OCI-LY1 (cell line): ENCODE data around the gene ATAD3A.
"Not testable (repeated sequence)": the region's sequence is repeated elsewhere in the genome, so short reads cannot be mapped to it uniquely, and the experiment has no call there.

ENCODE experiments used
- H2AFZ ChIP-seq: fragments of 200-600 bp; sonication (generic), shearing (Covaris generic); 2 replicates; pipeline ENCODE4 v1.6.0; 2014; ENCODE audit warnings: antibody characterized with exemption, mild to moderate bottlenecking, low read length
- H3F3A ChIP-seq: fragments of 200-600 bp; sonication (generic), shearing (Covaris generic); 2 replicates; pipeline ENCODE4 v1.6.0; 2014; ENCODE audit warnings: mild to moderate bottlenecking, antibody characterized with exemption, low read length, moderate library complexity; ENCODE audit not compliant: insufficient read depth
- H3K27ac ChIP-seq: fragments of 200-600 bp; sonication (generic); 2 replicates; pipeline ENCODE4 v1.5.1; 2014; ENCODE audit warnings: low read length, mixed run types, mild to moderate bottlenecking, low read depth; ENCODE audit not compliant: poor library complexity, severe bottlenecking
- H3K27me3 ChIP-seq: fragments of 200-600 bp; sonication (generic); 2 replicates; pipeline ENCODE4 v1.6.0; 2014; ENCODE audit warnings: antibody characterized with exemption, mild to moderate bottlenecking, low read length, moderate library complexity; ENCODE audit not compliant: insufficient read depth
- H3K36me3 ChIP-seq: fragments of 200-600 bp; sonication (generic); 2 replicates; pipeline ENCODE4 v1.6.1; 2014; ENCODE audit warnings: mild to moderate bottlenecking, antibody characterized with exemption, low read length, moderate library complexity, mixed read lengths; ENCODE audit not compliant: insufficient read depth
- H3K4me1 ChIP-seq: fragments of 200-600 bp; sonication (generic); 2 replicates; pipeline ENCODE4 v1.5.1; 2014; ENCODE audit warnings: mild to moderate bottlenecking, low read length, moderate library complexity; ENCODE audit not compliant: insufficient read depth, severe bottlenecking
- H3K4me2 ChIP-seq: fragments of 200-600 bp; sonication (generic), shearing (Covaris generic); 2 replicates; pipeline ENCODE4 v1.6.1; 2014; ENCODE audit warnings: low read length
- H3K4me3 ChIP-seq: fragments of 200-600 bp; sonication (generic); 2 replicates; pipeline ENCODE4 v1.5.1; 2014; ENCODE audit warnings: low read length, low read depth, mild to moderate bottlenecking, mixed read lengths; ENCODE audit not compliant: poor library complexity, severe bottlenecking
- H3K79me2 ChIP-seq: fragments of 200-600 bp; shearing (Covaris generic); 2 replicates; pipeline ENCODE4 v1.6.1; 2016; ENCODE audit warnings: mixed run types, low read length, mixed read lengths; ENCODE audit not compliant: insufficient read depth
- H3K9ac ChIP-seq: fragments of 200-600 bp; sonication (generic), shearing (Covaris generic); 2 replicates; pipeline ENCODE4 v1.6.1; 2014; ENCODE audit warnings: mild to moderate bottlenecking, low read length, mixed read lengths
- H3K9me2 ChIP-seq: fragments of 200-600 bp; sonication (generic), shearing (Covaris generic); 2 replicates; pipeline ENCODE4 v1.6.1; 2014; ENCODE audit warnings: low read depth, mild to moderate bottlenecking, low read length, mixed read lengths
- H3K9me3 ChIP-seq: fragments of 200-600 bp; shearing (Covaris generic); 2 replicates; pipeline ENCODE4 v1.6.1; 2014; ENCODE audit warnings: low read length, mixed read lengths
- H4K20me1 ChIP-seq: fragments of 200-600 bp; sonication (generic), shearing (Covaris generic); 2 replicates; pipeline ENCODE4 v1.6.0; 2016; ENCODE audit warnings: mild to moderate bottlenecking, low read length; ENCODE audit not compliant: insufficient read depth
- EZH2 ChIP-seq: fragments of 200-600 bp; sonication (generic), shearing (Covaris generic); IDR thresholded peaks from 2 replicates; pipeline ENCODE4 v1.8.0; 2017; ENCODE audit warnings: borderline replicate concordance, mixed run types, mild to moderate bottlenecking, antibody characterized with exemption, low read length, moderate library complexity, mixed read lengths
- TF ChIP-seq, protein P1 (sequence below): fragments of 200-600 bp; sonication (generic), shearing (Covaris generic); IDR thresholded peaks from 2 replicates; pipeline ENCODE4 v1.5.1; 2017; ENCODE audit warnings: mild to moderate bottlenecking, antibody characterized with exemption, low read length, moderate library complexity, mixed read lengths

ATAD3A gene

DNA sequence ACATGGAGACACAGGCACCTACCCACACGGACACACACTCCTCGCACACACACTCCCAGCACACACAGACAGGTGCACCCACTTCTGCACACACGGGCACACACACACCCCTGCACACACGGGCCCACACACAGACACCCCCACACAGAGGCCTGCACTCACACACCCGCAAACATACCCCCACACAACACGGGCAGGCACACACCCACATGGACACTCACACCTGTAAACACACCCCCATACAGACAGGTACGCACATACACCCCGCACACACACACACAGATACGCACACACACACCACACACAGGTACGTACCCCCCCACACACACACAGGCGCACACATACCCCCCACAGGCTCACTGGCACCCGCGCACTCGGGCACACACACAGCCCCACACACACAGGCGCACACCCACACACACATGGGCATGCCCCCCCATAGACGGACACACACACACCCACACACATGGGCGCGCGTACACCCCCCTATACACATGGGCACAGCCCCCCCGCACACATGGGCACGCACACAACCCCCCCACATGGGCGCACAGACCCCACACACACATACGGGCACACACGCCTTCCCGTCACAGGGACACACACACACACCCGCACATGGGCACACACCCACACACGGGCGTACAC, 6.1 kb downstream of the ATAD3A start:
- Histone ChIP-seq H3K27me3 (no peaks in the 10 kb centered on the region), H3K4me2 (no peak overlapping the region), H2AFZ (no peak overlapping the region), H3K9me2 (no peaks in the 10 kb centered on the region), H3K9me3 (no peaks in the 10 kb centered on the region), H3K27ac (no peak overlapping the region), H3K4me3 (no peak overlapping the region), H3K79me2 (no peaks in the 10 kb centered on the region), H4K20me1 (no peaks in the 10 kb centered on the region), H3K4me1 (peaks cover 7% of the 10 kb centered on the region), H3K9ac (no peak overlapping the region), H3K36me3 (peaks cover 55% of the 10 kb centered on the region), H3F3A (no peaks in the 10 kb centered on the region)
- no peak for TF ChIP-seq EZH2
- TF ChIP-seq, protein P1, sequence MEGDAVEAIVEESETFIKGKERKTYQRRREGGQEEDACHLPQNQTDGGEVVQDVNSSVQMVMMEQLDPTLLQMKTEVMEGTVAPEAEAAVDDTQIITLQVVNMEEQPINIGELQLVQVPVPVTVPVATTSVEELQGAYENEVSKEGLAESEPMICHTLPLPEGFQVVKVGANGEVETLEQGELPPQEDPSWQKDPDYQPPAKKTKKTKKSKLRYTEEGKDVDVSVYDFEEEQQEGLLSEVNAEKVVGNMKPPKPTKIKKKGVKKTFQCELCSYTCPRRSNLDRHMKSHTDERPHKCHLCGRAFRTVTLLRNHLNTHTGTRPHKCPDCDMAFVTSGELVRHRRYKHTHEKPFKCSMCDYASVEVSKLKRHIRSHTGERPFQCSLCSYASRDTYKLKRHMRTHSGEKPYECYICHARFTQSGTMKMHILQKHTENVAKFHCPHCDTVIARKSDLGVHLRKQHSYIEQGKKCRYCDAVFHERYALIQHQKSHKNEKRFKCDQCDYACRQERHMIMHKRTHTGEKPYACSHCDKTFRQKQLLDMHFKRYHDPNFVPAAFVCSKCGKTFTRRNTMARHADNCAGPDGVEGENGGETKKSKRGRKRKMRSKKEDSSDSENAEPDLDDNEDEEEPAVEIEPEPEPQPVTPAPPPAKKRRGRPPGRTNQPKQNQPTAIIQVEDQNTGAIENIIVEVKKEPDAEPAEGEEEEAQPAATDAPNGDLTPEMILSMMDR, result no peak

DNA sequence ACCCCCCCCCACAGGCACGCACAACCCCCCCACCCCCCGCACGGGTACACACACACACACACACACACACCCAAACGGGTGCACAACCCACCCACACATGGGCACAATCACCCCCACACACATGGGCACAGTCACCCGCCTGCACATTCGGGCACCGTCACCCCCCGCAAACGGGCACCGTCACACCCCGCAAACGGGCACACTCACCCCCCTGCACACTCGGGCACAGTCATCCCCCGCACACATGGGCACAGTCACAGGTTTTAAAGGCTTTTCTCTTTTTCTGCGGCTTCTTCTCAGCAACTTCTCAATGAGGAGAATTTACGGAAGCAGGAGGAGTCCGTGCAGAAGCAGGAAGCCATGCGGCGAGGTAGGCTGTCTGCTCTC, 6.7 kb downstream of the ATAD3A start:
- H3K9me2 ChIP-seq, H3K4me1 ChIP-seq, H3K27me3 ChIP-seq, H3K4me2 ChIP-seq, H3K79me2 ChIP-seq, H3K4me3 ChIP-seq, H2AFZ ChIP-seq, H3K9me3 ChIP-seq, H3K27ac ChIP-seq, H4K20me1 ChIP-seq, H3F3A ChIP-seq, H3K9ac ChIP-seq: not testable (repeated sequence)
- peaks cover 61% of the 10 kb centered on the region for H3K36me3 ChIP-seq

DNA sequence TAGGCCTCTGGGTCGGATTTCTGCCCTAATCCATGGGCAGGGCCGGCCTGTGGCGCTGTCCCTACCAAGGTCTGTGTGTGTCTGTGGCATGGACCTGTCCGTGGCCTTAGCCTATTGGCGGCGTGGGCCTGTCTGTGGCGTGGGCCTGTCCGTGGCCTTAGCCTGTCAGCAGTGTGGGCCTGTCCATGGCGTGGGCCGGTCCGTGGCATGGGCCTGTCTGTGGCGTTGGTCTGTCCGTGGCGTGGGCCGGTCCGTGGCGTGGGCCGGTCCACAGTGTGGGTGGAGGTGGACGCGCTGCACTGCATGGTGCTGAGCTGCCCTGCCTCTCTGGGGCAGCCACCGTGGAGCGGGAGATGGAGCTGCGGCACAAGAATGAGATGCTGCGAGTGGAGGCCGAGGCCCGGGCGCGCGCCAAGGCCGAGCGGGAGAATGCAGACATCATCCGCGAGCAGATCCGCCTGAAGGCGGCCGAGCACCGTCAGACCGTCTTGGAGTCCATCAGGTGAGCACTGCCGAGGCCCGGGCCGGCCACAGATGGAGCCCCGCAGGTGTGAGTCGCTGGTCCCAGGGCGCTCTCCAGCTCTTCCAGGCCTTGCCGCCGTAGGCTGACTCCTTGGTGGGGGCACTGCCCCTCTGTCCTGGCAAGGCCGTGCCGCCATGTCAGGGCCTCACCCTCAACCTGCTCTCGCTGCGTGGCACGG, 8.0 kb downstream of the ATAD3A start:
- not testable (repeated sequence) for H3K27me3 ChIP-seq, H3F3A ChIP-seq, H3K4me1 ChIP-seq, H2AFZ ChIP-seq, H3K27ac ChIP-seq, H4K20me1 ChIP-seq, H3K9ac ChIP-seq, H3K79me2 ChIP-seq, H3K4me3 ChIP-seq, H3K4me2 ChIP-seq, H3K9me2 ChIP-seq, H3K9me3 ChIP-seq
- H3K36me3 ChIP-seq, result peaks cover 61% of the 10 kb centered on the region

DNA sequence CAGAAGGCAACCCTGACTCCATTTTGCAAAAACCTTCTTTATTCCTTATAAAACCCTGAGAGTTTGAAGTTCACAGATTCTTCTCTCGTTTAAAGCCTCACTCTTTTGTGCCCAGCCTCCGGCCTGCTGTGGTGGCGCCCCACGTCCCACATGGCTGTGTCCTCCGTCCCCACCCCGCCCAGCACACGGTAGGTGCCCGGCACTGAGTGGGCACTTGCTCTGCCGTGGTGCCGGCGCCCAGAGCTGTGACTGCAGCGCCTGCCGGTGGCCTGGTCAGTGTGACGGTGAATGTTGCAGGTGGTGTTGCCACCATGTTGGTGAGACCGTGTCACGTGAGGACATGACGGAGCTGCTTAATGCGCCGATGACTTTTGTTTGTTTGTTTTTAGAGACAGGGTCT, 9.4 kb downstream of the ATAD3A start:
- no peaks in the 10 kb centered on the region for H4K20me1 ChIP-seq
- no peaks in the 10 kb centered on the region for H3K79me2 ChIP-seq
- H3K4me1 ChIP-seq, result no peaks in the 10 kb centered on the region
- H3K9ac ChIP-seq, result no peak overlapping the region
- H3K4me2 ChIP-seq, result no peak overlapping the region
- H3K27me3 ChIP-seq, result no peaks in the 10 kb centered on the region
- no peaks in the 10 kb centered on the region for H3F3A ChIP-seq
- no peaks in the 10 kb centered on the region for H3K9me3 ChIP-seq
- no peak overlapping the region for H3K27ac ChIP-seq
- no peak overlapping the region for H3K4me3 ChIP-seq
- no peak overlapping the region for H2AFZ ChIP-seq
- no peaks in the 10 kb centered on the region for H3K9me2 ChIP-seq
- peaks cover 62% of the 10 kb centered on the region for H3K36me3 ChIP-seq
- no peak for TF ChIP-seq EZH2
- TF ChIP-seq, protein P1, result no peak

DNA sequence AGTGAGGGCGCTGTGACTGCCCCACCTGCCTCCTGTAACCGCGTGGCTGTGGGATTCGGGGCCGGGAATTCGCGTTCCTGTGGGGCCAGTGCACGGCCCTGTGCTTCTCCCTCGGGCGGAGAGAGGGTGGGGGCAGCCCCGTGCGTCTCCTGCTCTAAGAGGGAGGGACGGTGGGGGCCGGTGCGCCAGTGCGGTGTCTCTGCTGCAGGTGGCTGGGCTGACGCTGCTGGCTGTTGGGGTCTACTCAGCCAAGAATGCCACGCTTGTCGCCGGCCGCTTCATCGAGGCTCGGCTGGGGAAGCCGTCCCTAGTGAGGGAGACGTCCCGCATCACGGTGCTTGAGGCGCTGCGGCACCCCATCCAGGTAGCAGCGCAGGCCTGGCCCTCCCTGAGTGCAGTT, 10.6 kb downstream of the ATAD3A start:
- H3K36me3 ChIP-seq, result peaks cover 61% of the 10 kb centered on the region
- not testable (repeated sequence) for H3K4me3 ChIP-seq

DNA sequence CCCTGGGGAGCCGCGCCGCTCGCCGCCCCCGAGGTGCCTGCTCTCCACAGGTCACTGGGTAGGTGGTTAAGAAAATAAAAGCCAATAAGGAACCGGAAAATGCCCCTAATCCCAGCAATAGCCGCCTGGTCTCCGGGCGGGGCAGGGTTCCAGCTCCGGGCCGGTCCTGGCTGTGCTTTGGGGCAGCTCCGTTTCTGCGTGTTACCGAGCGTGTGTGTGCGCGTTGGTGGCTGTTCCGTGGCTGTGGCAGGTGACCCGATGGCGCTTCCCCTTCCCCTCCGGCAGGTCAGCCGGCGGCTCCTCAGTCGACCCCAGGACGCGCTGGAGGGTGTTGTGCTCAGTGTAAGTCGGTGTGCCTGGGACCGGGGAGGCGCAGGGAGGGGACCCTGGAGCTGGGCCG, 11.3 kb downstream of the ATAD3A start:
- not testable (repeated sequence) for H3K9me2 ChIP-seq, H3K9me3 ChIP-seq, H3K4me3 ChIP-seq, H2AFZ ChIP-seq, H3K4me1 ChIP-seq, H3F3A ChIP-seq, H3K27ac ChIP-seq, H3K27me3 ChIP-seq, H3K9ac ChIP-seq, H3K79me2 ChIP-seq, H3K4me2 ChIP-seq, H4K20me1 ChIP-seq
- peaks cover 61% of the 10 kb centered on the region for H3K36me3 ChIP-seq

More for the DNA sequence above, 10.6 kb downstream of the ATAD3A start:
- not testable (repeated sequence) for H3K4me2 ChIP-seq, H4K20me1 ChIP-seq, H2AFZ ChIP-seq, H3K27me3 ChIP-seq, H3K79me2 ChIP-seq, H3K9me2 ChIP-seq, H3F3A ChIP-seq, H3K27ac ChIP-seq, H3K9ac ChIP-seq, H3K9me3 ChIP-seq, H3K4me1 ChIP-seq
